H7 (cell line): ENCODE measurements around the gene PPP2R5E. TPM values are rescaled to one million over a fixed set of nuclear protein-coding genes. Genes with fewer than 3 reads are reported as not detected.
"Not testable (repeated sequence)": the region's sequence is repeated elsewhere in the genome, so short reads cannot be mapped to it uniquely, and the experiment has no call there.

ENCODE experiments used
- DNase-seq: peaks from one replicate; pipeline ENCODE4 v3.0.0; 2012
- H3K27me3 ChIP-seq: 2 replicates; pipeline ENCODE4 v1.6.0; 2011; ENCODE audit warnings: mild to moderate bottlenecking, low read length; ENCODE audit not compliant: control insufficient read depth, insufficient read depth
- H3K36me3 ChIP-seq: replicated peaks from 2 replicates; pipeline ENCODE4 v1.5.1; 2011; ENCODE audit warnings: low read length; ENCODE audit not compliant: control insufficient read depth, insufficient read depth
- H3K4me3 ChIP-seq: 2 replicates; pipeline ENCODE4 v1.5.1; 2011; ENCODE audit warnings: low read depth, mild to moderate bottlenecking, control low read depth, low read length, moderate library complexity; ENCODE audit not compliant: insufficient read depth
- total RNA-seq: library from RNA; depleted of rRNA; stranded (reverse); fragments of >200 nt; shearing (Covaris generic); gene quantifications from 2 replicates; pipeline ENCODE4 v1.2.3, GENCODE V29; 2014

The PPP2R5E gene
- total RNA-seq, 1 experiment from 2014 or later: 18.6 TPM

- no peak for DNase-seq
- Histone ChIP-seq H3K4me3 (peak overlapping the region; percentile 86), H3K36me3 (peaks cover 4% of the 10 kb centered on the region), H3K27me3 (no peaks in the 10 kb centered on the region)
Measured at GRCh38 chr14:63543826-63544406, 739 bp upstream of the PPP2R5E start.

- Histone ChIP-seq H3K27me3 (no peaks in the 10 kb centered on the region), H3K4me3 (peak overlapping the region; percentile 94), H3K36me3 (peaks cover 4% of the 10 kb centered on the region)
- peak; percentile 68 for DNase-seq
Measured at GRCh38 chr14:63542231-63542999, 762 bp downstream of the PPP2R5E start.

GRCh38 chr14:63535918-63536317 is 7.3 kb downstream of the PPP2R5E start:
- DNase-seq: no peak
- no peaks in the 10 kb centered on the region for H3K27me3 ChIP-seq
- H3K4me3 ChIP-seq: no peak overlapping the region
- H3K36me3 ChIP-seq: peaks cover 6% of the 10 kb centered on the region

GRCh38 chr14:63533474-63533873 is 9.7 kb downstream of the PPP2R5E start:
- peaks cover 2% of the 10 kb centered on the region; the same call in 1 of the 2 replicates for H3K36me3 ChIP-seq
- no peaks in the 10 kb centered on the region for H3K27me3 ChIP-seq
- DNase-seq: no peak
- H3K4me3 ChIP-seq: no peak overlapping the region

GRCh38 chr14:63524537-63525155 is 18.5 kb downstream of the PPP2R5E start:
- no peak for DNase-seq
- no peaks in the 10 kb centered on the region; the same call in none of the 2 replicates for H3K36me3 ChIP-seq
- H3K27me3 ChIP-seq: no peaks in the 10 kb centered on the region
- H3K4me3 ChIP-seq: no peak overlapping the region

- Histone ChIP-seq H3K36me3 (no peaks in the 10 kb centered on the region; the same call in none of the 2 replicates), H3K27me3 (no peaks in the 10 kb centered on the region), H3K4me3 (no peak overlapping the region)
- no peak for DNase-seq
Measured at GRCh38 chr14:63523735-63524426, 19.3 kb downstream of the PPP2R5E start.

GRCh38 chr14:63522511-63522910 is 20.7 kb downstream of the PPP2R5E start:
- not testable (repeated sequence) for H3K27me3 ChIP-seq, H3K4me3 ChIP-seq, DNase-seq, H3K36me3 ChIP-seq

- Histone ChIP-seq H3K36me3 (no peaks in the 10 kb centered on the region; the same call in 1 of the 2 replicates), H3K27me3 (no peaks in the 10 kb centered on the region), H3K4me3 (no peak overlapping the region)
- no peak for DNase-seq
Measured at GRCh38 chr14:63517354-63517753, 25.8 kb downstream of the PPP2R5E start.

GRCh38 chr14:63515240-63515639 is 27.9 kb downstream of the PPP2R5E start:
- H3K27me3 ChIP-seq: no peaks in the 10 kb centered on the region
- H3K4me3 ChIP-seq: no peak overlapping the region
- no peak for DNase-seq
- H3K36me3 ChIP-seq: no peaks in the 10 kb centered on the region

- Histone ChIP-seq H3K4me3 (no peak overlapping the region), H3K36me3 (no peaks in the 10 kb centered on the region), H3K27me3 (no peaks in the 10 kb centered on the region)
- DNase-seq: no peak
Measured at GRCh38 chr14:63513756-63514155, 29.4 kb downstream of the PPP2R5E start.

- DNase-seq: no peak
- no peak overlapping the region for H3K4me3 ChIP-seq
- H3K27me3 ChIP-seq: no peaks in the 10 kb centered on the region
- no peaks in the 10 kb centered on the region for H3K36me3 ChIP-seq
Measured at GRCh38 chr14:63512861-63513260, 30.3 kb downstream of the PPP2R5E start.

GRCh38 chr14:63510538-63510937 is 32.6 kb downstream of the PPP2R5E start:
- DNase-seq: no peak
- no peak overlapping the region for H3K4me3 ChIP-seq

GRCh38 chr14:63508033-63508432 is 35.1 kb downstream of the PPP2R5E start:
- Histone ChIP-seq H3K36me3 (no peaks in the 10 kb centered on the region), H3K4me3 (no peak overlapping the region), H3K27me3 (no peaks in the 10 kb centered on the region)
- peak; percentile 36 for DNase-seq

More at GRCh38 chr14:63510538-63510937, 32.6 kb downstream of the PPP2R5E start:
- H3K36me3 ChIP-seq: no peaks in the 10 kb centered on the region
- H3K27me3 ChIP-seq: no peaks in the 10 kb centered on the region

GRCh38 chr14:63504648-63505047 is 38.5 kb downstream of the PPP2R5E start:
- no peaks in the 10 kb centered on the region for H3K36me3 ChIP-seq
- DNase-seq: no peak
- no peak overlapping the region for H3K4me3 ChIP-seq
- H3K27me3 ChIP-seq: no peaks in the 10 kb centered on the region
